Measurements from ENCODE around the gene HS1BP3.

HS1BP3 gene

DNA sequence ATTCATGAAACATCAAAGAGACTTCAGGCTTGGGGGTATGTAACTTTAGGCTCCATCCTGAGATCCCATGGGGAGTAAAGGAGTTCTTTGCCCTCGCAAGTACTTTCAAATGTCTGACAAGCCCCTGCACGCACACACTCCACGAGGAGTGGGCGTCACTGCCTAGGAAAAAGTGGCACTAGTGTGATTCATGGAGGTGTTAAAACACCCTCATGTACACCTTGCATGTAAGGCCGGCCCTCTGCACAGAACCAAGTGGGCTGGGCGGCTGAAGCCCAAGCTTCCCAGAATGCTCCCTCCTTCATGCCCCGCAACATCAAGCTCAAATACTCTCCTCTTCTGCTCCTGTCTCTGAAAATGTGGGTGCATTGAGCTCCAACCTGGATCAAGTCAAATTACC lies 7.8 kb downstream of the HS1BP3 start:
- DNase-seq = no peak

DNA sequence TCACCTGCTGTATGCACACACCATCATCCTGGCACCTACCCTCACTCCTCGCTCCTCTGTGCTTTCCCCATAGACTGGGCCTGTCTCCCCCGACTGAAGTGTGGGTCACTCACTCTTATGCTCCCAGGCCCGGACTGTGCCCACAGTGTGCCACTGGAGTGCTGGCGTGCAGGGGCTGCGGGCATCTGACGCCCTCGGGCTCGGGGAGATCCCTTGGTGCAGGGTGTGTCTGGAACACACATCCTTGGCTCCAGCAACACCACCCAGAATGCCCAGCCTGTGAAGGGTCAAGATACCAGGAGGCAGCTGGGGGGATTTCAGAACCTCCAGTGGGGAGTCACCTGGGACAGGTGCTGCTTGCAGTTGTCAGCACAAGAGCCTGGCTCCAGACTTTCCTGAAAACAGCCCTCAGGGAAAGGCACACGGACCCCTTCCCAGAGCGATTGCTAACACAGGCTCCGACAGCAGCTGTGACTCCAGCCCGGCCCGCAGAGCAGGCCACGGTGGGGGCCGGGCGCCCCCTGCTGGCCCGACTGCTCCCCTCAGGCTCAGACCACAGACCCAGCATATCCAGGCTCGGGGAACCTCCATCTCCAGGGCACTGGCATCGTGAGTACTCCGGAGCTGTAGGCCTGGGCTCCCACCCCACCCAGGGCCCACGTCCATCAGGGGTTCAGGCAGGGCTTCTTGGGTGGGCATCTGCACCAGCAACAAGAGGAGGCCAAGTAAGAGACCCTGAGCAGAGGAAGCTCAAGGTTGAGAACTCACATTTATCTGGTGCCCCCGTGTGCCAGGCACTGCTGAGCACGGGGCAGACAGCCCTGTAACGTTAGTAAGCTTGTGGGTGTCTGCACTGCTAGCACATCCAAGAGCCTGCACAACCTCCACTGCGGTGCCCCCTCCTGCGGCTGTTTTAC lies 8.6 kb downstream of the HS1BP3 start:
- DNase-seq = peak; percentile 76

DNA sequence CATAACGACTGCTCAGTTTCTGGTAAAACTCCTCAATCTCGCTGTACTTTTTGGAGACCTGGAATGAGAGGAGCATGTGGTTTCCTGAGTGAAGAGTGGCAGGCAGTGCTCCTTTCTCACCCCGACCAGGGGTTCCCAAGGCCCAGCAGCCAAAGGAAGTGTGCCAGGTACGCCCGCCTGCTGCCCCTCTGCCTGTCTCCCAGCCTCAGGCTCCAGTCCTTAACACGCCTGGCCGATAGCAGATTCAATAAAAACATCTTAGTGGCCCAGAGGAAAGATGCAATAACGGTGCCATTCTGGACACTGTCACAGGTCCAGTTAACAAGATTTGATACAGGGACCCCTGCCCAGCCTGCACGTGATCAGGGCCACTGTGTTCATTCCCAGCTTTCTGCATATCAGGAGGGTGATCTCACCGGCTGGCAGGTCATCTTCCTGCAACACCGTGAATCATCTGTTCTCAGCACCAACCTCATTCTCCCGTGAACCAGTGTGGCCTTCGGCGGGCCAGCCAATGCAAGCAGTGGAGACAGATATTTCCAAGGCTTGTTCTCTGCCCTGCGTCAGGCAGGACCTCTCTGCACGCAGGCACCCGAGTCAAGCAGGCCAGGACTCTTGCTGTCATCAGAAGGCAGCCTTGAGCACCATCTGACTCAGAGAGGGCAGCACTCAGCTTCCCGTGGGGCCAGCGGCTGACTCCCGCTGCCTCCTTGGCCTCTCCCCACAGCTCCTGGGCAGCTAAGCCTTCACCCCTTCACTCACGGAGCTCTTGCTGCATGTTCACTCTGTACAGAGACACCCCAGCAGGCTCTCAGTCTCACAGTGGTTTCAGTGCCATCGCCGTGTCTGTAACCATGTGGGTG lies 9.5 kb downstream of the HS1BP3 start:
- DNase-seq = no peak

DNA sequence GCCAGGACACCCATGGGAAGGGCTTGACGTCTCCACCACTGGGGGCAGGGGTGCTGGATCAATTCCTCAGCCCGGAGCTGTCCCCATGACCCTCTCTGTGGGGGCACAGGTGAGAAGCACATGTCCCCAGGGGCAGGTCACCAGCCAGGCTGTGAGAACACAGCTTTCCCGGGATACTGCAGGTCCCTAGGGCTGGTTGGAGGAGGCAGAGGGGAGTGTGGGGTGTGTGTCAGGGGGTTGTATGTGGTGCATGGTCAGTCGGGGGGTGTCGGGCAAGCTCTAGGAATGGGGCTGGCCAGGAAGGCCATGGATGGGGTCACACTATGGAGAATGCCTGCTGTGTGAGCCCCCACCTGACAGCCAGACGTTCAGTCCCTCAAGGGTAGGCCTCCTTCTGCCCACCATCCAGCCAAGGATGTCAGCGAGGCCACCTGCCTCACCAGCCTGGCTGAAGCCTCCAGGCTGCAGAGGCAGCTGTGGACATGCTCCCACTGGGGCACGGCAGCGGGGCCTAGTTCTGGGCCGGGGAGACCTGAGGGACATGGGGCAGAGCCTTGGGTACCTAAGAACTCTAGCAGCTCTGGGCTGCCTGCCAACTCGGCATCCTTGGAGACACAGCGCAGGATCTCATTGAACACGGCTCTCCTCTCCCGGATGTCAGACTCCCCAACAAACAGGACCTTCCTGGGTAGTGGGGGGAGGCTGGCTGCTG lies 10.3 kb downstream of the HS1BP3 start:
- DNase-seq = no peak

DNA sequence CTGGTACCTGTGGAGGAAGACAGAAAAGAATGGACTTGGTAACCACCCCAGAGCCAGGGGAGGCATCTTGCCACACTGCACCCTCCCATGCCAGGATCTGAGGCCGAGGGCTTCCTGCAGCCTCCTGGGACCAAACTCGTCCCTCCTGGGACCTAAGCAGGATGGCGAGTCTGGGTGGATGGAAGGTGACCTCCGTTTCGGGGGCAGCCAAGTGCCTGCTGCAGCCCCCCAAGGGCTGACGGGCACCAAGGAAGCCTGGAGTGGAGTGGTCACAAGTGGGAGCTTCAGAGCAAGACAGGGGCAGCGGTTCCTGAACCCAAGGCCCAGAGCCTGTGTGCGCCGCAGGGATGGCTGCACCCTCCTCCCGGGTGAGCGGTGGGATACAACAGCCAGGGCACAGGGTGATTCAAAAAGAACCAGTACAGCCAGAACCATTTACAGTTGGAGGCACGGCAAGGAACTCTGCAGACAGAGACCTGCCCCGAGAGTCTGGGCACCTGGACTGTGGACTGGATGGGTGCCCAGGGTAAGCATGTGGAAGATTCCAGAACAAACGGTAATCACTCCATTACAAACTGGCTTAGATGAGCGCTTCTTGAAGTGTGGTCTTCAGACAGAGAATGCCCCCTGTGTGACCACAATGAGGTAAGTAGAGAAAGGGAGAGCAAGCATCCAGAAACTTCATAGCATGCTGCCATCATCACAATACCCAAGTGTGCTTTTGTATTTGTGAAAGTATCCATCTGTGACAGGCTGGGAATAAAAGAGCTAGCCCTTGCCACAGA lies 12.1 kb downstream of the HS1BP3 start:
- DNase-seq = no peak

DNA sequence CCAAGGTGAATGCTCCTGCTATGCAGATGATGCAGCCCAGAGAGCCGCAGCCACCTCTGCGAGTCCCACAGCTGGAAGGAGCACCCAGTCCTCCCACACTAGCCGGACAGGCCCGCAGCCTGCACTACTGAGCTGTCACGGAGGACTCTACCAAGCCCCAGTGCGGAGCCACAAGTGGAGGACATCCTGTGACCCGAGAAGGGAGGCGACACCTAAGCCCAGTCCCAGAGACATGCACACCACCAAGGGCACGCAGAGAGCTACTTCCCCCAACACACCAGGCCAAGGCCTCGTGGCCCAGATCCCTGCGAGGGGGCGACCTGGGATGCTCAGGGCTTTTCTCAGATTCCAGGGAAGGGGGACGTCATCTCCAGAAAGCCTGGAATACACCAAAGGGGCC lies 12.9 kb downstream of the HS1BP3 start:
- no peak for DNase-seq

DNA sequence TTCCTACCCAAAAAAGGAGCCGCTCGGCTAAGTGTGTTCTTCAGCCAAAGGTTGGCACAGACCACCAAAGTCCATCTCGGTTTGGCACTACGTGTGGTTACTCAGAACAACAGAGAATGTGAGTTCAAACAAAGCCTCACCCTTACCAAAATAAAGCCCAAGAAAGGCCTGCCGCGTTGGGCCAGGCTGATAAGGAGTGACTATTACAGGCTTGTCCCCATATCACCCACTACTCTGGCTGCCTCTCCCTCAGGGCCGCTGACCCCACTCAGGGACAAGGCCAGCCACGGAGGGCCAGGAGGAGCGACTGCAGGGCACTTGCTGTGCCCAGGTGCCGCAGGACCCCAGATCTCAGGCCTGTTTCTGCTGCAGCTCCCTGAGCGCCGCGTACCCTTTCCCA lies 13.8 kb downstream of the HS1BP3 start:
- no peak for DNase-seq

DNA sequence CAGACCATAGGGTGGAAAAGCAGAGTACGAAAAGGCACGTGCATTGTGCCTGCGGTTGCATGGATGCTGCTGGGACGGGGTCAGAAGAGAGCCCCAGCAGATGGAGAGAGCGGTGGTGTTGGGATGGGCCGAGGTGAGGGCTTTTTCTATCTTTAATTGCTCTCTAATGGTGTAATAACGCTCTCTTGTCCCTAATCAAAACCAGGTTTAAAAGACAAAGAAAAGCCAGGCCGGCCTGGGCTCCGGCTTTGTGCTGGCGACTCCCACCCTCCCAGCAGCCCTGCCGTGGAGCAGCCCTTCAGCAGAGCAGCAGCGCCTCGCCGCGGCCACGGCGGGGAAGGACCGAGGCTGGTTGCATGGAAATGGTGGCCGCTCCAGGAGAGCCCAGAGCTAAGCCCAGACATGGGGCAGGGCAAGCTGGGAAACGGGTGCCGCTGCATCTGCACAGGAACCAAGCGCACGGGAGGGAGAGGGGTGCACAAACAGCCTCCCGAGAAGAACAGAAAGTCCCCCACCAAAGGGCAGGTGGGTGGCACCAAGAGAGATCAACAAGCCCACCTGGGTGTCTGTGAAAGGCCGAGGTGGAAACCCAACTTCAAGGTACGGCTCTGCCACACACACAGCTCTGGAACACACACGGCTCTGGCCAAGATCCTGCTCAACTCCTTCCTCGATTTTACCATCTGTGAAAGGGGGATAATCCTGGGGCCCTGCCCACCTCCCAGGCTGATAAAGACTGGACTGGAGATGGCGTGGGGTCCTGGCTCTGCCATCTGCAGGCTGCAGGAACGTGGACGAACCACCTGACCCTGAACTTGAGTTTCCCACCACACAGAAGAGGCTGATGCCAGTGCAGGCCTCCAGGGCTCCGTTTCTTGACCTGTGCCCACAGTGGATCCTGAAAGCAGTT lies 15.0 kb downstream of the HS1BP3 start:
- peak; percentile 38 for DNase-seq

DNA sequence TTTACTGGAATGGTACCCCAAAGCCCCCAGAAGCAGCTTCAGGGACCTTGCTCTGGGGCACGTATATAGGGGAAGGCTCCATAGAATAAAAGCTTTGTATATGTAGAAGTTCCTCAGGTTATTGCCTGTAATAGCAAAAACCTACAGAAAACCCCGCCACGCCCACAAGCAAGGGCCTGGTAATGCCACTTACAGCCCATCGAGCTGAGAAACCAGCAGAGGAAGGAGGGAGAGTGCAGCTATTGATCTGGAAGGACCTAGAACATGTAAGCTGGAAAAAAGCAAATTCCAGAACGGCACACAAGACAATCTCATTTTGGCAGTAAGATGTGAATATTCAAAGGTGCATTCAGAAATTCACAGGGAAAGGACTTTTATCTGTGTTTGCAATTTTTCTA lies 15.8 kb downstream of the HS1BP3 start:
- DNase-seq = no peak

DNA sequence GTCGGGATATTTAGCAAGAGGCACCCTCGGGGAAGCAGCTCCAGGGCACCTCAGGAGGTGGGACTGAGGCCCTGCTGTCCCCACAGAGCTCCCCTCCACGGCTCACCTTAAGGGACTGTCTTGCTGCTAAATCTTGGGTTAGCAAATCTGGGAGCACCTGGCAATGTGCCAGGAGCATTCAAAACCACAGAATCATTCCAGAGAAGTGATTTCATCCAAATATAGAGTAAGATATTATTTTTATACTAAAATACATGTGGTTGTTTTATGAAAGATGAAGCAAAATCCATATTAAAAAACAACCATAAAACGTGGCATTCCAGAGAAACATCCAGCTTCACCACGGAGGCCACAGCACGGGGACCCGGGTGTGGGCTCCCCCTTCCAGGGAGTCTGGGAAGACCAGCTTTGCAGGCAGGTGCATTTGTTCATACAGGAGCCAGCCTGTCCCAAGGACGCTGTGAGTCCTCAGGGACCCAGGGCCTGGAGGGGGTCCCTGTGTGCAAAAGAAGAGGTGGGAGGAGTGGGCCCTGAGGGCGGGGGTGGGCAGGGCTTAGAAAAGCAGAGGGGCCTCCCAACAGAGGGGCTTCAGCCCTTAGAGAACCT lies 16.3 kb downstream of the HS1BP3 start:
- no peak for DNase-seq

DNA sequence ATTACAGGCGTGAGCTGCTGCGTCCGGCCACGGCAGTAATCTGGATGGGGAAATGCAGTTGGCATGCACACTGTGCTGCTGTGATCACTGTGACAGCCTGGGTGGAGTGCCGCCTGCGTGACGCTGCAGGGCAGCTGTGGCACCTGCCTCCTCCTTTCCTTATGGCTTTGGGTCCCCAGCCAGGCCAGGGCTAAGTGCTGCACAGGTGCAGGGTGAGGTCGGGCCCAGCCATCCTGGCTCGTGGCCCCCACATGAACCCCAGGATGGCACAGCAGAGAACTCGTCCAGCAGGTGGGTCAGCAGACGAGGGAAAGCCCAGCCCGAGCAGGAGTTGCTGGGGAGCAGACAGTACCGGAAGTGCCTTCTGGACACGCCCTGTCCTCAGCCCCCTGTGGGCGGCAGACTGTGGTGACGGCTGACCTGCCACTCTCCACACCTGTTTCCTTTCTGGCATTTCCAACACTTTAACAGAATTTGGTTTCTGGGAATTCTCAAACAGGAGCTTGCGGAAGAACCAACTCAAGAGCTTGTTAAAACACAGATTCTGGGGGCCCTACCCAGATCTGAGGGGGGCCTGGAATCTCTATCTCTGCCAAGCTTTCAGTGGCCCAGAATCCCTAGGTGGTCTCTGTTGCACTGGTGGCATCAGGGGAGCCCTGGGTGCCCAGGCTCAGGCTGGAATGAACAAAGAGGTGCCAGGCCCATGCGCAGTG lies 16.9 kb downstream of the HS1BP3 start:
- no peak for DNase-seq

DNA sequence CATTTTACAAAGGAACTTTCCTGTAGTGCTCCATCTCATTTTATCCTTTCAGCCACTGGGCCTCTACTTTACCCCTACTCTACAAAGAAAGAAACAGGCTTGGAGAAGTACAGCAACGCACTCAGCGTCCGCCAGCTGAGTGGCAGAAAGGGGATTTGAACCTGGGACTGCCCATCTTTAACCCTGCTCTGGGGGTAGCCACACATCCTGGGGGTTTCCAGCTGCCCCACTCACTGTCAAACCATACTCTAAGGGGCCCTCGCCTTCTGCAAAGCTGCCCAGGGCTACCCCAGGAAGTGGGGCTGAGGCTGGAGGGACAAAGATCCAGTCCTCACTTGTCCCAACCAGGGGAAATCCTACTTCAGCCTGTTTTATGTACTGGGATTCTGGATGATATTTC lies 17.9 kb downstream of the HS1BP3 start:
- DNase-seq = no peak

DNA sequence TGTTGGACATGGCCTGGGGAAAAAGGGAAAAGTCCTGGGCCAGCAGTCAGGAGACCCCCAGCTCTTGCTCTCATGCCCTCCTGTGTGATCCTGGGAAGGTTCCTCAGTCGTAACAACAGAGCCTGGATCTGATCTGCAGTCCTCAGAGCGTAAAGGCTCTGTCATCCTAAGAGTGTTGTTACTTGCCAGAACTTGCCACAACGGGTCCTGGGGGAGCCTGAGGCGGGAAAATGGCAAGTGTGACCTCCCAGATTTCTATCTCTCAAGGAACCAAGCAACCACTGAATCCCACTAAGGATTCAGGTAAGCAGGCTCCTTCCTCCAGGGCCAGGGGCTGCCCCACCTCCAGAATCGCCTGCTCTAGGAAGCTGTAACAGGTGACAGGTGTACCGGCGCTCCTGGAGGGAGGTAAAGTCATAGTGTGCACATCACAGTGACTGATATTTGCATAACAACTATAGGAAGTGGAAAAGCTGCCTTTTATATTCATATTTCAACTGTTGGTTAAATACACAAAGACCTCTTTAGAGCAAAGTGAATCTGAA lies 18.4 kb downstream of the HS1BP3 start:
- DNase-seq = no peak

DNA sequence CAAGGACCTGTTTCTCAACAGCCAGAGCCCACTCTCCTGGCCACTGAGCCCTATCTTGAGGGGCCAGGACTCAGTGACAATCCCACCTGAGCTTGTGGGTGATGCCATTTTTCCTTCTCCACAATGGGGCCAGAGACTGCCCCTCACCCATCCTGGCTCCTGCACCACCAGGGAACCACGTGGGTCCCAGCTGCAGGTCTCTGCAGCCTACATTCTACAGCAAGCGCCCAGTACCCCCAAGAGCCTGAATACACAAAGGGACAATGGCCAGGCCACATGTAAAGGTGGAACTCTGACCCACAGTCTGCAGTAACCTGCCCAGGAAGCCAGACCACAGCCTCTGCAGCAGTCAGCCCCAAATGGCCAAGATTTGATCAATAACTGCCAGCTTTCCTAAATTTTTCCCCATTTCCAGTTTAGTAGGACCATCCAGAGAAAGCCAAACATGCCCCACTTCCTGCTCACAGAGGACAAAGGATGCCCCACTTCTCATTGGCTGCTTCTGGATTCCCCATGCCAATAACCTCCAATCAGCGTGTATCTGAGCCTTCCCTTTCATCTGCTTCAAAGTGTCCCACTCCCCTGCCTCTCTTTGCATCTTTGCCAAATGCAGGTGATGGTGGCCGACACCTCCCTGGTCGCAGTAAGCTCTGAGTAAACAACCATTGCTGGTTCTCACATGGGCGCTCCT lies 19.1 kb downstream of the HS1BP3 start:
- no peak for DNase-seq

DNA sequence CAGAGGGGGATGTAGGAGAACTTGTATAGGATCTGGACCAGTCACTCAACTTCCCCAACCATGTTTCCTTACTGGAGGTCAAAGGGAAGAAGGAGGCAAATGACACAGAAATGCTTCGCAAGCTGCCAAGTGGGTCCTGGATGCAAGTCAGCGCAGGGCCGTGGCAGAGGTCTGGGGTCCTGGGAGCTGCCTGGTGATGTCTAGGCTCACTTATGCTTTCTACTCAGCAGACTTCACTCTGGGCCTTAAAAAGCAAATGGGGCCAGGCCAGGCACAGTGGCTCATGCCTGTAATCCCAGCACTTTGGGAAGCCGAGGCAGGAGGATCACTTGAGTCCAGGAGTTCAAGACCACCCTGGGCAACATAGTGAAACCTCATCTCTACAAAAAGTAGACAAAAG lies 19.9 kb downstream of the HS1BP3 start:
- no peak for DNase-seq

DNA sequence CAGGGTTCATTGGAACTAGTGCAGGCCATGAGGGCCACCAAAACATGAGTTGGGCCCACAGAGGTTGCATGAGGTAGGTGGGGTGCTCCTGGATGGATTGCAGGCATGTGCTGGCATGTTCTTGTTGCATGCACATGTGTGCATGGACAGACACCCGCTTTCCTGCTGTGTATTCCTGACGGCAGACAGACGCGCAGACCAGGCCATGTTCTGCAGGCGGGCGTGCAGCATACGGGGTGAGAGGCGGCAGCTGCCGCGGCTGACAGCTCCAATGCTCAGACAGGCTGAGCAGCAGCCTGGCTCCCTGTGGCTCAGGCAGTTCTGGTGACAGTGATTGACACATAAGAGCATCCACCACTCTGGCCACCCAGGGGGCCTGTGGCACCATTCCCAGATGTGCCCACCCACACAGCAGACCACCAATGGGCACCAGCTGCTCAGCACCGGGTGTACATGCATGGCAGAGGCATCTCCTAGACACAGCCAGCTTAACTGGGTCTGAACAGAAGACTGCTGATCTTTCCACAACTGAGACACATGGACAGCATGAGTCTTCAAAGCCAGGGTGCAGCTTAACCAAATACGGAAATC lies 21.2 kb downstream of the HS1BP3 start:
- no peak for DNase-seq

DNA sequence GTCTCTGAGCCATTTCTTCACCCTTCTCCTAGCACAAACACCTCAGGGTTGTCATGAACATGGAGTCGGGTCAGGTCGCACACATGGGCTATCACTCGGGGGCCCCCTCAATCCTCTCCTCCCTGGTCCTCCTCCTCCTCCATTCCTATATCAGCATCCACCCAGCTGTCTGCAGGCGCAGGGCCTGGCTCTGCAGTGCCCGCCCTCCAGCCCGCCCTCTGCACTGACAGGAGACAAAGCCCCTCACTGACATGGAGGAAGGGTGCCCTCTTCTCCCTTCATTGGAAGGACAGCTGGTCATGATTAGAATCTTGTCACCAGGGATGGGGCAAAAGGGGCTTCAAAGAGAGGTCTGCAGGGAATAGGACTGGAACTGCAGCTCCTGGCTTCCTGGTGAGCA lies 21.7 kb downstream of the HS1BP3 start:
- DNase-seq = no peak

DNA sequence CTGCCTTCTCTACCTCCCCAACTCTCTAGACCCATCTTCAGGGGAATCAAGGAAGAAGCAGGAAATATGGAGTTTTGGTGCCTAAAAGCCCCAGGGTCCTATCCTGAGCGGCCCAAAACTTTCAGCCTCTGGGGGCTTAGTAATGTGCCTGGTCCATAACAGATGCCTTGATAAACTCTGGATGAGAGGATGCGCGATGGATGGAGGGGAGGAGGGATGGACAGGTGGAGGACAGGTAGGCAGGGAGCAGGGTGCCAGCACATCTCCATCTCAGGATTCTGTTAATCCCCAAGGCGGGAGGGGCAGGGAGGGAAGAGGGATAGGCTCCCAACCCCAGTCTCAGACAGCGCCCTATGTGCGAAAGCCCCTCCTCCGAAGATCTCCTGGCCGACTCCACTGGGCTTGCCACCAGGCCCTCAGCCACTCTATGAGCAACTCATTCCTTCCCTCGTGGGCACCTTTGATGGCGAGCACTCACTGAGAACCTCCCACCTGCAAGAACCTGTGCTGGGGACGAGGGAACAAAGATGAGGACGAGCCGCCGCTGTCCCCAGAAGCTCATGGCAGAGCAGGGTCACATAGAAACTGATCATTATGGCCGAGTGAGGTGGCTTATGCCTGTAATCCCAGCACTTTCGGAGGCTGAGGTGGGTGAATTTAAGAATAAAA lies 23.1 kb downstream of the HS1BP3 start:
- no peak for DNase-seq

All from activated naive CD4-positive, alpha-beta T cell treated with Interleukin-2 at 50 U/mL for 16 hours (primary cell).